ENCODE measurements around the gene EP400.
"Not testable (repeated sequence)": the region's sequence is repeated elsewhere in the genome, so short reads cannot be mapped to it uniquely, and the experiment has no call there.

EP400 gene

GRCh38 chr12:132024758-132025157, 75.0 kb downstream of the EP400 start:
- DNase-seq: no peak

GRCh38 chr12:132025526-132025925, 75.8 kb downstream of the EP400 start:
- no peak for DNase-seq

GRCh38 chr12:132026061-132026795, 76.5 kb downstream of the EP400 start:
- no peak for DNase-seq

DNA sequence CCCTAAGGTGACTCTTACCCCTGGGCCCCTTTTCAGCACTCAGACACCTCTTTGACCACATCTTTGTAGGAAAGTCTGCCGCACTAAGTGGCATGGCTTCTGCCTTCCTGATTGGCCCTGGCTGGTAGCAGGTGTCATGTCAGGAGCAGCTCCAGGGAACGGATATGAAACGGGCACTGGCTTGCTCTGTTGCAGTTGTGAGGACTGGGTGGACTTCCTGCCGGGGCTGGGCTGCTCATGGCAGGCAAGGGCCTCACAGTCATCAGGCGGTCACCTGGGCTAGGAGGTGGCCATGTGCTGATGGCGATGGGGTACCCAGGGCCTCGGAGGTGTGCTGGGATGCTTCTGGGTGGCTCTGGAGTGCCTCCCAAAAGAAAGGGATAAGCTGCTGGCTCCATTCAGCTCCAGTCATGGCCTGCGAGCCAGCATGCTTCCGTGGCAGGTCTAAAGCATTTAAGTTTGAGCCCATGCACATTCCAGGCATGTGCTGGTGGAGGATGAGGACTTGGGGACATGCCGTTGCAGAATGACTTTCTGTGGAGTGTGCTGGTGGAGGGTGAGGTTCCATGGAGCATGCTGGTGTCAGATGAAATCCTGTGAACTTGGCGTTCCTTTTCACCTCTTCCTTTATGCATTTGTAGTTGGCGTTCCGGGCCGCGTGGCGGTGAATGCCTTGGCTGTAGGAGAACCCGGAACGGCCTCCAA, 77.2 kb downstream of the EP400 start:
- DNase-seq: no peak

DNA sequence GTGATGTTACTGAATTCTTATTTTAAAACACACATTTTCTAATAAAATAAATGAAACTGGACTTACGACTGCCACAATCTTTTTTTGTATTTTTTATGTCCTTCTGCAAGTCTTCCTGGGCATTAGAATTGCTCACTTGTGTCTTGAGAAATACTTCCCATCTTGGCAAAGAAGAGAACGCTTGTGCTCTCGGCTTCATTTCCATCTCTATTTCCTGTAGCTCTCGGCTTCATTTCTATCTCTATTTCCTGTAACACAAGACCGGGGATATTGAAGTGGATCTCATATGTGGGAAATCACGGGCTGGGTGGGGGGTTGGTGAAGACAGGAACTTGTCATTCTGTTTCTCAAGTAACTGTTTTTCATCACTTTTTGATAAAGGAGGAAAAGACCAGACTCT, 77.9 kb downstream of the EP400 start:
- no peak for DNase-seq

- no peak for DNase-seq
Observed at GRCh38 chr12:132028111-132028510, 78.4 kb downstream of the EP400 start.

DNA sequence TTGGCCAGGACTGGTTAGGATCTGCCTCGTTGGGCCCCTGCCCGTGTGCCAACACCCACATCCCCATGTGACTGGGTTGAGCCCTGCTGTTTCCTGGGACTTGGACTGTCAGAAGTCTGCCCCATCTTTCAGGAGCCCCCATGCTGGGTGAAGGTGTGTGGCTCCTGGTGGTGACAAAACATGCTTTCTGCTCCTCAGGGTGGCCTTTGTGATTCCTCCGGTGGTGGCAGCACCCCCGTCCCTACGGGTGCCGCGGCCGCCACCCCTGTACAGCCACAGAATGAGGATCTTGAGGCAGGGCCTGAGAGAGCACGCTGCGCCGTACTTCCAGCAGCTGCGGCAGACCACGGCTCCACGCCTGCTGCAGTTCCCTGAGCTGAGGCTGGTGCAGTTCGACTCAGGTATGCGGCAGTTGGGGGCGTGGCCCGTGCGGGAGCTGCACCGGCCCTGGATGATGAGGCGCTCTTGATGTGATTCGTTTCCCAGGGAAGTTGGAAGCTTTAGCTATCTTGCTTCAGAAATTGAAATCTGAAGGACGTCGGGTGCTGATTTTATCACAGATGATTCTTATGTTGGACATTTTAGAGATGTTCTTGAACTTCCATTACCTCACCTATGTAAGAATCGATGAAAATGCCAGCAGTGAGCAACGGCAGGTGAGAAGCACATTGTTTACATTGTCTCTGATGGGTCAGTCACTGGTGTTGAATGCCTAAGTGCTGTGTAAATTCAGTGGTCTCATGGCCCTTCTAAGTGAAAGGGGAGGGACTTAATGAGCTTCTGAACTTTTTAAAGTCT, 80.0 kb downstream of the EP400 start:
- DNase-seq: no peak

- DNase-seq: no peak
Observed at GRCh38 chr12:132030367-132031038, 80.8 kb downstream of the EP400 start.

DNA sequence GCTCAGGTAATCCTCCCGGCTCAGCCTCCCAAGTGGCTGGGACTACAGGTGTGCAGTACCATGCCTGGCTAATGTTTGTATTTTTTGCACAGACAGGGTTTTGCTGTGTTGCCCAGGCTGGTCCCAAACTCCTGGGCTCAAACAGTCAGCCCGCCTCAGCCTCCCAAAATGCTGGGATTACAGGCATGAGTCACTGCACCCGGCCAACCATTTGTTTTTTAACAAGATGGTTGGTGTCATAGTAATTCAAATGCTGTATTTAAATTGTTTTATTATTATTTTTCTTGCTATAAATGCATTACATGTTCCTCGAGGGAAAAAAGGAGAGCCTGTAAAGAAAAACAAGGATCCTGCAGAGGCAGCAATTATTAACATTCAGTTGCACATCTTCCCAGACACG, 83.9 kb downstream of the EP400 start:
- DNase-seq: no peak

- DNase-seq: no peak
Observed at GRCh38 chr12:132036063-132036683, 86.4 kb downstream of the EP400 start.

DNA sequence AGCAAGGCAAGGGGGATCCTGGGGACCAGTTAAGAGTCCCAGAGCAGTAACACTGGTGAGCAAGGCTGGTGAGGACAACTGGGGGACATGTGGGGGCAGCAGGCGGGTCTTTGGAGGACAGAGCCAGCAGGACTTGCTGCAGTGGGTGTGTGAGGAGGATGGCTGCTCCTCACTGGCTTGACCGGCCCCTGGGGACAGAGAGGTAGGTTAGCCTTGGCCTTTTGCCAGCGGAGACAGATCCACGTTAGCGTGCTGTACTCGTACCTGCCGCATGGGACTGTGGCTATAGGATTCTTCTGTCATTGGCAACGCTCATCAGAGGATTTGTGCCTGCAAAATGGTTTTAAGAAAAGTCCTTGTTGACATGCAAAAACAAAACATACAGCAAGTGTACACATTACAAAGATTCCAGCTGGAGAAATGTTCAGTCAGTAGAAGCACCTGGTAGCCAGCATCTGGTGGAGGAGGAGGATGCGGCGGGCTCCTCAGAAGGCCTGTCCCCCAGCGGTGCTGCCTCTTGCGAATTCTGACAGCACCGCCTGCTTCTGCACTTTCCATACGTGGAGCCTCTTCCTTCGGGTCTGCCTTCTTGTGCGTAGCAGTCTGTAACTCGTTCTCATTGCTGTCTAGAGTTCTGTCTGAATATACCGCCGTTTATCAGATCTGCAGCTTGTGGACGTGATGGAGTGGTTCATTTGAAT, 91.3 kb downstream of the EP400 start:
- DNase-seq: no peak

DNA sequence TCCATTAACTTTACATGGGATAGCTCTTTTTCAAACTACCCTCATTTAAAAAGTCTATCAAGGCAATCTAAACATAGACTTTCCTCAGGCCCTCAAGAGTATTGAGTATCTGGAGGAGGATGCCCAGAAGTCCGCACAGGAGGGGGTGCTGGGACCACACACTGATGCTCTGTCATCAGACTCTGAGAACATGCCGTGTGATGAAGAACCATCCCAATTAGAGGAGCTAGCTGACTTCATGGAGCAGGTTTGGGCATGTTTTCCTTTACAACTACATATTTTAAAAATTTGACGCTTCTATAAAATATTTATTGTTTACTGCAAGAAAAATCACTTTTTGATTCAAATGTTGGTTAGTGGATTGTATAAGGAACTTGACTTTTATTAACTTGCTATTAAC, 93.5 kb downstream of the EP400 start:
- no peak for DNase-seq

DNA sequence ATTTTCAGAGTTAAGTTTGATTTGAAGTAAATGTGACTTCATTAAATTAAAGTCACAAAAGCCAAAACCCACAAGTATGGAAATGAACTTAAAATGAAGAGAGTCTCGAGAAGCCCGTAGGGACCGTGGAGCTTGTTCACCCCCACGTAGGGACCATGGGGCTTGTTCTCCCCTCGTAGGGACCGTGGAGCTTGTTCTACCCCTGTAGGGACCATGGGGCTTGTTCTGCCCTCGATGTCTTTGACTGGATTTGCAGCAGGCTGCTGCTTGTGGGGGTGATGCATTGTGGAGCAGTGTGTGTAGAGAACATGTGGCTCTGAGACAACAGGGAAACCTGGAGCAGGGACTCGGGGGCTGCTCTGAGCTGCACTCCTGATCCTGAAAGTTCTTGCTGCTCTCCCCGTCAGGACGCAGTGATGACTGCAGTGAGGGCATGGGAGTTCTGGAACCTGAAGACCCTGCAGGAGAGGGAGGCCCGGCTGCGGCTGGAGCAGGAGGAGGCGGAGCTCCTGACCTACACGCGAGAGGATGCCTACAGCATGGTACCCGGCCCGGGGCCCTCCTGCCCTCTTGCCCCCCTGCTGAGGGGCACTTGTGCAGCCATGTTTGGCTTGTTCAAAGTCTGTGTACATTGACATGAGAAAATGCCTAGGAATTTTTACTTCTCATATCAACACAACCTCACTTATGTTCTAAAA, 94.2 kb downstream of the EP400 start:
- DNase-seq: no peak

GRCh38 chr12:132044661-132045412, 95.1 kb downstream of the EP400 start:
- DNase-seq: no peak

- no peak for DNase-seq
Observed at GRCh38 chr12:132045751-132046150, 96.0 kb downstream of the EP400 start.

GRCh38 chr12:132046561-132046960, 96.8 kb downstream of the EP400 start:
- no peak for DNase-seq

- not testable (repeated sequence) for DNase-seq
Observed at GRCh38 chr12:132047630-132048029, 97.9 kb downstream of the EP400 start.

DNA sequence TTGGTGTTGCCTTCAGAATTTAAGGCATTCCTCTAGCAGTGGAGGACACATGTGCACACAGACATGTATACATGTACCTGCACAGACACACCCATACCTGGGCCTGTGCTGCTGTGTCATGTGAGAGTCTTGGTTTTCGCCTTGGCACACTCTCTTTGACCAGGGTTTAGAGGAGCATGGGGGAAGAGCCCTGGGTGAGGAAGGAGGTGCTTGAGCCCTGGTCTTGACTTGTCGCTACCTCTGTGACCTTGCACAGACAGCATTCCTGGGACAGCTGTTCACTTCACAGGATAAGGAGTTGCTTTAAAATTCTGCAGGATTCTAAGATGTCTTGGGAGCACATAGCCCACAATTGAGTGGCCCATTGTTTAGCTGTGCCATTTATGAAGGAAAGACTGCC, 99.7 kb downstream of the EP400 start:
- DNase-seq: no peak

DNA sequence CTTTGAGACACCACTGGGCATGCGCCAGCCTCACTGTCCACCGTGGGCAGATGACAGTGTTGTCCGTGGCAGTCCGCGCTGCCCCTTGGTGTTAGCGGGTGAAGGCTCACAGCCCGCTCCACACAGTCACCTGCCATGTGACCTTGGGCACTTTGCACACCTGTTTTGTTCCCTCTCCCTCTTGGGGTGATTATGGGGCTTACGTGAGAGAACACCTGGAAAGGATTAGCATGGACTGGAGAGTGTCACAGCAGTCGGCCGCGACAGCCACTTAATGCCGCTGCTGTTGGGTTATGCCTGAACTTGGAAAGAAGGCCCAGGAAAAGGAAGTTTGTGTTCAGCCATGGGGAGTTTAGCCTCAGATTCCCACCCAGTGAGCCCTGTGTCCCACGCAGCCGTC, 100.1 kb downstream of the EP400 start:
- DNase-seq: no peak

GRCh38 chr12:132051718-132052117, 102.0 kb downstream of the EP400 start:
- not testable (repeated sequence) for DNase-seq
